NCI-H526 (cell line): Measurements from ENCODE around the gene PDCD1LG2.

Experiments used
- DNase-seq, 2 experiments: peaks; one replicate each; lab custom pipeline; 2025; lab: John Stamatoyannopoulos, UW

The PDCD1LG2 gene

GRCh38 chr9:5611321-5612184 is 101.2 kb downstream of the PDCD1LG2 start:
- no peak for DNase-seq

- DNase-seq, result no peak
These were observed 101.8 kb downstream of the PDCD1LG2 start for GRCh38 chr9:5612185-5612530.

GRCh38 chr9:5614192-5614591 is 103.9 kb downstream of the PDCD1LG2 start:
- no peak for DNase-seq

- DNase-seq, result no peak
These were observed 104.7 kb downstream of the PDCD1LG2 start for GRCh38 chr9:5614985-5615384.

- DNase-seq, result no peak
These were observed 107.4 kb downstream of the PDCD1LG2 start for GRCh38 chr9:5617749-5618148.

GRCh38 chr9:5620494-5620893 is 110.2 kb downstream of the PDCD1LG2 start:
- no peak for DNase-seq
